Suprapubic skin (tissue), 4 donors: ENCODE measurements around the gene SCN5A.

Experiments
- POLR2A ChIP-seq, 2 donors: fragments of 450-650 bp; IDR thresholded peaks; one replicate each; pipeline ENCODE4 v1.6.1; 2017; ENCODE audit warnings: antibody characterized with exemption in 2 of 2, mild to moderate bottlenecking in 2 of 2, moderate library complexity in 2 of 2
- POLR2AphosphoS5 ChIP-seq, 3 donors: sonication (generic); formaldehyde crosslinking; IDR thresholded peaks; one replicate each; pipeline ENCODE4 v1.6.1; 2017; ENCODE audit warnings: antibody characterized with exemption in 3 of 3
- TF ChIP-seq, protein P1 (sequence below), 2 donors: fragments of 200-600 bp in 1 of 2; fragments of 450-650 bp in 1 of 2; sonication (generic) in 1 of 2; IDR thresholded peaks; one replicate each; pipeline ENCODE4 v1.5.1; 2016 to 2019; ENCODE audit warnings: antibody characterized with exemption in 2 of 2, mild to moderate bottlenecking in 1 of 2, moderate library complexity in 1 of 2

GRCh38 chr3:38657369-38657768 lies 7.9 kb upstream of the SCN5A start:
- TF ChIP-seq POLR2A (IDR thresholded peaks at IDR 0.05) (no peak), POLR2AphosphoS5 (IDR thresholded peaks at IDR 0.05) (no peak)
- TF ChIP-seq, protein P1, sequence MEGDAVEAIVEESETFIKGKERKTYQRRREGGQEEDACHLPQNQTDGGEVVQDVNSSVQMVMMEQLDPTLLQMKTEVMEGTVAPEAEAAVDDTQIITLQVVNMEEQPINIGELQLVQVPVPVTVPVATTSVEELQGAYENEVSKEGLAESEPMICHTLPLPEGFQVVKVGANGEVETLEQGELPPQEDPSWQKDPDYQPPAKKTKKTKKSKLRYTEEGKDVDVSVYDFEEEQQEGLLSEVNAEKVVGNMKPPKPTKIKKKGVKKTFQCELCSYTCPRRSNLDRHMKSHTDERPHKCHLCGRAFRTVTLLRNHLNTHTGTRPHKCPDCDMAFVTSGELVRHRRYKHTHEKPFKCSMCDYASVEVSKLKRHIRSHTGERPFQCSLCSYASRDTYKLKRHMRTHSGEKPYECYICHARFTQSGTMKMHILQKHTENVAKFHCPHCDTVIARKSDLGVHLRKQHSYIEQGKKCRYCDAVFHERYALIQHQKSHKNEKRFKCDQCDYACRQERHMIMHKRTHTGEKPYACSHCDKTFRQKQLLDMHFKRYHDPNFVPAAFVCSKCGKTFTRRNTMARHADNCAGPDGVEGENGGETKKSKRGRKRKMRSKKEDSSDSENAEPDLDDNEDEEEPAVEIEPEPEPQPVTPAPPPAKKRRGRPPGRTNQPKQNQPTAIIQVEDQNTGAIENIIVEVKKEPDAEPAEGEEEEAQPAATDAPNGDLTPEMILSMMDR (IDR thresholded peaks at IDR 0.05), result no peak
